Tibial artery (tissue), 4 donors: ENCODE data around the gene CFAP161.

Source experiments
- DNase-seq, 2 donors: peaks; one replicate each; pipeline ENCODE4 v3.0.0-alpha.2; 2019
- H3K27ac ChIP-seq, 2 donors: fragments of 200-600 bp; sonication (generic) in 1 of 2; 1 replicate in 1 of 2; 2 replicates in 1 of 2; pipeline ENCODE4 v1.5.1; 2018 to 2019; ENCODE audit warnings: mild to moderate bottlenecking in 1 of 2
- H3K27me3 ChIP-seq, 2 donors: fragments of 200-600 bp; sonication (generic) in 1 of 2; one replicate each; pipeline versions ENCODE4 v1.5.1 to v1.6.0; 2016 to 2019
- H3K36me3 ChIP-seq, 3 donors: fragments of 200-600 bp; sonication (generic) in 2 of 3; one replicate each; pipeline ENCODE4 v1.5.1; 2016 to 2019; ENCODE audit warnings: mild to moderate bottlenecking in 2 of 3
- H3K4me1 ChIP-seq, 4 donors: fragments of 200-600 bp; sonication (generic) in 2 of 4; 1 replicate in 3 of 4; 2 replicates in 1 of 4; pipeline ENCODE4 v1.5.1; 2016 to 2019
- H3K4me3 ChIP-seq, 2 donors: fragments of 200-600 bp; sonication (generic) in 1 of 2; 1 replicate in 1 of 2; 2 replicates in 1 of 2; pipeline ENCODE4 v1.5.1; 2018 to 2019; ENCODE audit warnings: mild to moderate bottlenecking in 2 of 2
- H3K9me3 ChIP-seq, 3 donors: fragments of 200-600 bp; sonication (generic) in 1 of 3; one replicate each; pipeline ENCODE4 v1.5.1; 2016 to 2019
- CTCF ChIP-seq, 2 experiments: fragments of 200-600 bp in 1 of 2; fragments of 450-650 bp in 1 of 2; IDR thresholded peaks; one replicate each; pipeline ENCODE4 v1.5.1; 2017 to 2019; ENCODE audit warnings: antibody characterized with exemption in 2 of 2, mild to moderate bottlenecking in 1 of 2, moderate library complexity in 1 of 2
- intact Hi-C: fragments of 100-400 bp; cut with DNase I; formaldehyde crosslinking; loops from one replicate; pipeline ENCODE4 v1.15.0; 2023; ENCODE audit warnings: low total_unique reads

Gene CFAP161

GRCh38 chr15:81087694-81088093, 46.4 kb upstream of the CFAP161 start:
- Histone ChIP-seq H3K27ac (no peak overlapping the region), H3K4me3 (no peak overlapping the region), H3K27me3 (no peaks in the 10 kb centered on the region), H3K36me3 (no peaks in the 10 kb centered on the region), H3K4me1 (peaks cover 0 to 9% (median 0%) of the 10 kb centered on the region in 4 donors), H3K9me3 (no peaks in the 10 kb centered on the region)
- intact Hi-C loops: loop anchor here (10.0 kb wide), 1 partner anchor 63 kb away; no protein-coding TSS in a partner anchor
- DNase-seq: no peak
- TF ChIP-seq CTCF (IDR thresholded peaks at IDR 0.05): no peak

- TF ChIP-seq CTCF (IDR thresholded peaks at IDR 0.05): no peak
- Histone ChIP-seq H3K27me3 (no peaks in the 10 kb centered on the region), H3K36me3 (no peaks in the 10 kb centered on the region), H3K9me3 (no peaks in the 10 kb centered on the region), H3K4me3 (no peak overlapping the region), H3K4me1 (peaks cover 0 to 10% (median 0%) of the 10 kb centered on the region in 4 donors), H3K27ac (no peak overlapping the region)
- intact Hi-C loops: loop anchor here (10.0 kb wide), 1 partner anchor 64 kb away; no protein-coding TSS in a partner anchor
- DNase-seq: no peak
Observed at GRCh38 chr15:81088470-81089013, 45.5 kb upstream of the CFAP161 start.

- no peaks in the 10 kb centered on the region for H3K9me3 ChIP-seq
- no peak overlapping the region for H3K4me3 ChIP-seq
- intact Hi-C loops: no loop called here
- H3K4me1 ChIP-seq: peaks cover 0 to 10% (median 0%) of the 10 kb centered on the region in 4 donors
- no peak for TF ChIP-seq CTCF (IDR thresholded peaks at IDR 0.05)
- H3K27ac ChIP-seq: no peak overlapping the region
- H3K36me3 ChIP-seq: no peaks in the 10 kb centered on the region
- DNase-seq: no peak
- peaks cover 0 to 11% of the 10 kb centered on the region in 2 donors for H3K27me3 ChIP-seq
Observed at GRCh38 chr15:81091889-81092558, 42.0 kb upstream of the CFAP161 start.

- no peak for DNase-seq
- intact Hi-C loops: no loop called here
- Histone ChIP-seq H3K4me3 (no peak overlapping the region), H3K27me3 (peaks cover 0 to 11% of the 10 kb centered on the region in 2 donors), H3K9me3 (no peaks in the 10 kb centered on the region), H3K36me3 (no peaks in the 10 kb centered on the region), H3K27ac (no peak overlapping the region), H3K4me1 (peaks cover 0 to 10% (median 0%) of the 10 kb centered on the region in 4 donors)
- no peak for TF ChIP-seq CTCF (IDR thresholded peaks at IDR 0.05)
Observed at GRCh38 chr15:81092559-81092902, 41.5 kb upstream of the CFAP161 start.

GRCh38 chr15:81093961-81094360, 40.1 kb upstream of the CFAP161 start:
- intact Hi-C loops: no loop called here
- no peaks in the 10 kb centered on the region for H3K9me3 ChIP-seq
- H3K27me3 ChIP-seq: peaks cover 0 to 11% of the 10 kb centered on the region in 2 donors
- H3K36me3 ChIP-seq: no peaks in the 10 kb centered on the region
- H3K27ac ChIP-seq: no peak overlapping the region
- H3K4me1 ChIP-seq: peaks cover 0 to 10% (median 0%) of the 10 kb centered on the region in 4 donors
- no peak overlapping the region for H3K4me3 ChIP-seq
- no peak for TF ChIP-seq CTCF (IDR thresholded peaks at IDR 0.05)
- DNase-seq: no peak
